ENCODE data around the gene PRKN. TPM values are rescaled to one million over a fixed set of nuclear protein-coding genes. Genes with fewer than 3 reads are reported as not detected.

The PRKN gene
- total RNA-seq, 1 experiment from 2014 or later, result not detected

DNA sequence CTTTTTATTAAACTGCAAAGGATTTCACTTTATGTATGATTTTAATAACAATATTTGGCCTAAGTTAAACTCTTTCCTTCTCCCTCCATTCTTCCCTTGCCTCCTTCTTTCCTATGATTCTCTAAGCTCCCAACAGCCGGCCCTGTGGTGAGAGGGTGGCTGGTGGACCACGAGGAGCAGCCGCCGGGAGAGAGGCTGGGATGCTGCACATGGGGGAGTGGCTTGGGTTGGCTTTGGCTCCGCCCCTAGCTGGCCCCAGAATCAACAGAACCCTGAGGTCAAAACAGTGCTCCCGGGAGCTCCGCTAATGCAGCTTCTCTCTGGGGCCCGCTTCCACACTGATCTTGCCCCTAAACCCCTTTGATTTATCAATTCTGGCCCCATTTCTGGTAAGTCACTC lies 1063.9 kb downstream of the PRKN start:
- Histone ChIP-seq H2AFZ (no peak overlapping the region), H3F3A (ENCODE audit: insufficient read depth, low read depth) (no peaks in the 10 kb centered on the region), H3K27me3 (ENCODE audit: insufficient read depth, low read depth) (no peaks in the 10 kb centered on the region), H3K27ac (no peak overlapping the region), H3K79me2 (ENCODE audit: low read depth) (no peaks in the 10 kb centered on the region), H3K4me1 (replicated peaks; ENCODE audit: insufficient read depth) (no peaks in the 10 kb centered on the region), H3K4me3 (no peak overlapping the region), H3K36me3 (ENCODE audit: low read depth) (no peaks in the 10 kb centered on the region), H4K20me1 (ENCODE audit: insufficient read depth) (no peaks in the 10 kb centered on the region), H3K4me2 (no peak overlapping the region), H3K9me3 (ENCODE audit: insufficient read depth, low read depth) (no peaks in the 10 kb centered on the region), H3K9me2 (ENCODE audit: insufficient read depth) (no peaks in the 10 kb centered on the region)
- ChIA-PET CTCF (no interaction called here), POLR2A (ENCODE audit: unreplicated experiment) (no interaction called here)
- no peak for TF ChIP-seq EZH2 (IDR thresholded peaks at IDR 0.05; ENCODE audit: low read depth)
- TF ChIP-seq, protein P1, sequence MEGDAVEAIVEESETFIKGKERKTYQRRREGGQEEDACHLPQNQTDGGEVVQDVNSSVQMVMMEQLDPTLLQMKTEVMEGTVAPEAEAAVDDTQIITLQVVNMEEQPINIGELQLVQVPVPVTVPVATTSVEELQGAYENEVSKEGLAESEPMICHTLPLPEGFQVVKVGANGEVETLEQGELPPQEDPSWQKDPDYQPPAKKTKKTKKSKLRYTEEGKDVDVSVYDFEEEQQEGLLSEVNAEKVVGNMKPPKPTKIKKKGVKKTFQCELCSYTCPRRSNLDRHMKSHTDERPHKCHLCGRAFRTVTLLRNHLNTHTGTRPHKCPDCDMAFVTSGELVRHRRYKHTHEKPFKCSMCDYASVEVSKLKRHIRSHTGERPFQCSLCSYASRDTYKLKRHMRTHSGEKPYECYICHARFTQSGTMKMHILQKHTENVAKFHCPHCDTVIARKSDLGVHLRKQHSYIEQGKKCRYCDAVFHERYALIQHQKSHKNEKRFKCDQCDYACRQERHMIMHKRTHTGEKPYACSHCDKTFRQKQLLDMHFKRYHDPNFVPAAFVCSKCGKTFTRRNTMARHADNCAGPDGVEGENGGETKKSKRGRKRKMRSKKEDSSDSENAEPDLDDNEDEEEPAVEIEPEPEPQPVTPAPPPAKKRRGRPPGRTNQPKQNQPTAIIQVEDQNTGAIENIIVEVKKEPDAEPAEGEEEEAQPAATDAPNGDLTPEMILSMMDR (conservative IDR thresholded peaks at IDR 0.05), result no peak
- DNase-seq, result no peak
- intact Hi-C loops (cut with micrococcal nuclease; ENCODE audit: unreplicated experiment), result no loop called here
- no TSS peak for BruUV-seq (replicated peaks)

DNA sequence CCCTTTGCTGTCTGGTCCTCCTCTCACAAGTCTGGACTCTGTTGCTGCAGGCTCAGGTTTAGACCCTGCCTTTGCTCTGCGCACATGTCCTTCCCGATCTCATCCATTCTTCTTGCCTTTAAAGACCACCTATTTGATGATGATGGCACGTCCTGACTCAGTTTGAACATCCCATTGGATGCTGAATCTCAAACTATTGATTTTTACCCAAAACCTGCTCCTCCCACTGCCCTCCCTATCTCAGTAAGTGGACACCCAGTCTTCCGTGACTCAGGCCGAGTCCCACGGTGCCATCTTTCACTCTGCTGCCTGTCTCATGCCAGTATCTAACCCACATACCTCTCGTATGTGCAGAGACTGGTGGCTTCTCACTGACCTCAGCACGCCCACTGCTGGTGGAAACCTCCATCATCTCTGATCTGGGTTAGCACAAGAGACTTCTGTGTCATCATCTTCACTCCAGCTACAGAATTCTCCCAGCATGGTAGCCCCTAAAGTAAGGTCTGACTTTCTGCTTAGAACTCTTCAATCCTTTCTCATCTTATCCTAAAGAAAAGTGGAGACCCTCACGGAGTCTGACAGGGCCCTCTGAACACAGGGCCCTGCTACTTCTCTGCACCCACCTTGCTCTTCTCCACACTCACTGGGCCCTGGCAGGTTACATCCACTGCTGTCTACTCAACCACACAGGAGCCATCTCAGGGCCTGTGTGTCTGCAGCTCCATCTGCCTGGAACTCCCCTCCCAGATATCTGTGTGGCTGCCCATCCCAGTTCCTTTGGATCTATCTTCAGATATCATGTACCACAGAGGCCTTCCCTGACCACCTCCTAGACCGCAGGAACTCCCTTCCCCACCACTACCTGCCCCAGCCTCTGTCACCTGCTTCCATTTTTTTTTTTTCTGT lies 1066.6 kb downstream of the PRKN start:
- no TSS peak for BruUV-seq (replicated peaks)
- Histone ChIP-seq H3K4me2 (no peak overlapping the region), H3K9me2 (ENCODE audit: insufficient read depth) (no peaks in the 10 kb centered on the region), H3K27ac (no peak overlapping the region), H3K4me3 (no peak overlapping the region), H3F3A (ENCODE audit: insufficient read depth, low read depth) (no peaks in the 10 kb centered on the region), H4K20me1 (ENCODE audit: insufficient read depth) (no peaks in the 10 kb centered on the region), H2AFZ (no peak overlapping the region), H3K36me3 (ENCODE audit: low read depth) (no peaks in the 10 kb centered on the region), H3K79me2 (ENCODE audit: low read depth) (no peaks in the 10 kb centered on the region), H3K9me3 (ENCODE audit: insufficient read depth, low read depth) (no peaks in the 10 kb centered on the region), H3K4me1 (replicated peaks; ENCODE audit: insufficient read depth) (no peaks in the 10 kb centered on the region), H3K27me3 (ENCODE audit: insufficient read depth, low read depth) (no peaks in the 10 kb centered on the region)
- TF ChIP-seq, protein P1 (conservative IDR thresholded peaks at IDR 0.05), result no peak
- TF ChIP-seq EZH2 (IDR thresholded peaks at IDR 0.05; ENCODE audit: low read depth), result no peak
- ChIA-PET POLR2A (ENCODE audit: unreplicated experiment) (no interaction called here), CTCF (no interaction called here)
- DNase-seq, result no peak
- intact Hi-C loops (cut with micrococcal nuclease; ENCODE audit: unreplicated experiment), result no loop called here

DNA sequence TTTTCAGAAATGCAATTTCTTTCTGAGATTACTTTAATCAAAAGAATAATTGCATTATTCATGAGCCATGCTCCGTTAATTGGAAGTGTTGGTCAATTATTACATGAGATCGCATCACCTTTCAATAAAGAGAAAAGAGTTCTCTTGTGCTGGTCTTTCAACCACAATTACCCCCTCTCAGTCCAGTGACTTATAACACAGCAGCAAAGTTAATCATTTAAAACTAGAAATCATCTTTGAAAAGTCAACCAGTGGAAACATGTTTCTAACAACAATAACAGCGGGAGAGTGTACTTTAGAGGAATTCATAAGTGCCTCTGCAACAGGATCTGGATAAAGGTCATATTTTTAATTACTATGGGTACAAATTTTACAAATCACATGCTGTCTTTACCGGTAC lies 1069.4 kb downstream of the PRKN start:
- H3K4me1 ChIP-seq (replicated peaks; ENCODE audit: insufficient read depth), result no peaks in the 10 kb centered on the region
- no peak for DNase-seq
- TF ChIP-seq, protein P1 (conservative IDR thresholded peaks at IDR 0.05), result no peak
- no peak for TF ChIP-seq EZH2 (IDR thresholded peaks at IDR 0.05; ENCODE audit: low read depth)
- intact Hi-C loops (cut with micrococcal nuclease; ENCODE audit: unreplicated experiment), result no loop called here
- H3K4me3 ChIP-seq, result no peak overlapping the region
- no peaks in the 10 kb centered on the region for H3K27me3 ChIP-seq (ENCODE audit: insufficient read depth, low read depth)
- no peaks in the 10 kb centered on the region for H3K79me2 ChIP-seq (ENCODE audit: low read depth)
- no peaks in the 10 kb centered on the region for H3K9me3 ChIP-seq (ENCODE audit: insufficient read depth, low read depth)
- H3K27ac ChIP-seq, result no peak overlapping the region
- no peak overlapping the region for H3K4me2 ChIP-seq
- H4K20me1 ChIP-seq (ENCODE audit: insufficient read depth), result no peaks in the 10 kb centered on the region
- BruUV-seq (replicated peaks), result no TSS peak
- H3K36me3 ChIP-seq (ENCODE audit: low read depth), result no peaks in the 10 kb centered on the region
- H3K9me2 ChIP-seq (ENCODE audit: insufficient read depth), result no peaks in the 10 kb centered on the region
- ChIA-PET CTCF (interaction anchor here (0.7 kb wide), 1 partner anchor 562 kb away, joined by 7 read pairs; no protein-coding TSS in a partner anchor), POLR2A (ENCODE audit: unreplicated experiment) (no interaction called here)
- no peaks in the 10 kb centered on the region for H3F3A ChIP-seq (ENCODE audit: insufficient read depth, low read depth)
- no peak overlapping the region for H2AFZ ChIP-seq
